GM19467 (cell line): ENCODE measurements around the gene SLC25A21.

ENCODE experiments used
- ATAC-seq: cut with Tn5 transposase; IDR thresholded peaks from one replicate; pipeline ENCODE4 v1.9.1; 2021; ENCODE audit warnings: mild to moderate bottlenecking, moderate library complexity; ENCODE audit not compliant: unreplicated experiment

Gene SLC25A21

DNA sequence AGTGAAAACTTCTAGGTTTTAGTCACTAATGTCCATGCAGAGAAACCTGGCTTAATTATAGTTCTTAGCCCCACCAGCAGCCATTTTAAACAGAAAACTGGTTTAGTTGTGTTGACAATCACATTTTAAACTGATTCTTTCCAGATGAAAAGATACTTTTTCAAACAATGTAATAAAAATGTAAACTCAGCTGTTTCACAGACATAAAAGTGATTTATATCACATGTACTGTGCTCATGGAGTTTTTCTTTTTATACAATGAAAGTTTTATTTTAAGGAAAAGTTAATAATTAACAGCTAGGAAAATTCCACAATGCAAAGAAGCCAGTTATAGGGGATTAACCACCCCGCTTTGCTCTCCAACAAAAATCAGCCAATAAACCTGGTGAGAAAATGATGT lies 381.0 kb downstream of the SLC25A21 start:
- no peak for ATAC-seq

DNA sequence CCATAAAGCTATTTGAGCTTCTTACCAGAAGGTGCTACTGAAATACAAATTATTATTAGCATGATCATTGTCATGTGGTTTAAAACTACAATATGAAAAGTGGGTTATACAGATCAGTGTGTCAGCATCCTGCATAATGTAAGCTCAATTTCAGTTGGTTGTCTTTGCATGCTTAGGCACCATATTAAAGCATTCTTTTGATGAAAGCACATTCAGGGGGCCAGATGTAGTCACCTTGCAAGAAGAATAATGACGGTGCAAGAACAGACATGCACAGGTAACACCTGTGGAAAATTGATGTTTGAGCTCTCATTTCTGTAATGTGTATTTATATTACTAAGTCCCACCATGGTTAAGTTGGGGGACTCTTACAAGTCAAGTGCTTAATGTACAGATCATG lies 386.9 kb downstream of the SLC25A21 start:
- ATAC-seq, result no peak

DNA sequence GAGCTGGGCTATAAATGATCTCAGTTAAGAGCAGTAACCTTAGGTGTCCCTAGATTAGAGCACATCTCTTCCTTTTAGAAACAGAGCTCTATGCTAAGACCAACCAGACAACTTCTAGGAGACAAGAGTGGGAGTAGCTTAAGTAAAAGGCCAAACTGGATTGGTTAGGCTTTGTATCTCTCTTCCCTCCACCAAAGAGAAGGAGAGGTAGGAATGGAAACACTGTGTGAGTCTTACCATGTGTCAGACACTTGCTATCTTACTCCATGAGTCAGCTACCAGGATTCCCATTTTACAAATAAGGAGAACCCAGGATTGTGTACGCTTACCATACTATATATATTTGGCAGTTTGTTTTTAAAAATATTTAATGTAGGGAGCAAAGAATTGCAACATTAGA lies 387.9 kb downstream of the SLC25A21 start:
- ATAC-seq, result no peak

DNA sequence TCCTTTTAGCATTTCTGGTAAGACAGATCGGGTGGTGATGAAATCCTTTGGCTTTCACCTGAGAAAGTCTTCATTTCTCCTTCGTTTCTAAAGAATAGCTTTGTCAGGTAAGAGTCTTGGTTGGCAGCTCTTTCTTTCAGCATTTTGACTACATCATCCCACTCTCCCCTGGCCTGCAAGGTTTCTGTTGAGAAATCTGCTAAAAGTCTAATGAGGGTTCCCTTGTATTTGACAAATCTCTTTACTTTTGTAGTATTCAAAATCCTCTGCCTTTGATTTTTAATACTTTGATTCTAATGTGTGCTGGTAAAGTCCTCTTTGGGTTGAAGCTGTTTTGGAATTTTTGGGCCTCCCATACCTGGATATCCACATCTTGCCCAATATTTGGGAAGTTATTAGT lies 390.5 kb downstream of the SLC25A21 start:
- no peak for ATAC-seq

DNA sequence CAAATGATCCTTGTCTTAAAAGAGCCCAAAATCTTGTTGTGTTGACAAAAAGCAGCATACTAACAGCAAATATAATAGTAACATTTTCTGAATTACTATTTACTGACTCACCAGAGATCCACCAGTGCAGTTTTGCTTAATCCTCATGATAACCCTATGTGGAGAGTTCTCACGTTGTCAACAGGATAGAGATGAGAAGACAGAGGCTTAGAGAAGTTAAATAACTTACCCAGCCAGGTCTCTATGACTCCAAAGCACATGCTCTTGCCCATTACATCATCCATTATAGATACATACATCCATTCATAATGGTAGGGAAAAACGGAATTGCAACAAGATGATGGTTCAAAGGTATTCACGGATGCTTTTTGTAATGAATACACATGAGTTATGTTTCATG lies 398.8 kb downstream of the SLC25A21 start:
- no peak for ATAC-seq

DNA sequence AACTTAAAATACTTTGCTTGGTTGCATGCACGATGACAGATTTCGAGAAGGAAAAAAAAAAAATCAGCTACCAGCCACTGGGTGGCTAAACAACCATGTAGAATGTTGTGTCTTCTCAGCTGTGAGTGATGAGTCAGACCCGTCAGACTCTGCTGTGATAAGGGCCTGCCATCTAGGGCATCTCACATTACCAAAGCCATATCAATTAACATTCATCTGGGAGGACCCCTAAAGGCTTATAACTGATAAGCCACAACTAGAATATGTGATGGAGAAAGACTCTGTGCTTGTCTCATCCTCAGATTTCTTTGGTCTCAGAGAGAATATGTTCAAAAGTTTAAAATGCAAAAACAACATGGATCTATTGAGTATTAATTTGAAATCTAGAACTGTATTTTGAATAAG lies 399.3 kb downstream of the SLC25A21 start:
- ATAC-seq, result no peak

DNA sequence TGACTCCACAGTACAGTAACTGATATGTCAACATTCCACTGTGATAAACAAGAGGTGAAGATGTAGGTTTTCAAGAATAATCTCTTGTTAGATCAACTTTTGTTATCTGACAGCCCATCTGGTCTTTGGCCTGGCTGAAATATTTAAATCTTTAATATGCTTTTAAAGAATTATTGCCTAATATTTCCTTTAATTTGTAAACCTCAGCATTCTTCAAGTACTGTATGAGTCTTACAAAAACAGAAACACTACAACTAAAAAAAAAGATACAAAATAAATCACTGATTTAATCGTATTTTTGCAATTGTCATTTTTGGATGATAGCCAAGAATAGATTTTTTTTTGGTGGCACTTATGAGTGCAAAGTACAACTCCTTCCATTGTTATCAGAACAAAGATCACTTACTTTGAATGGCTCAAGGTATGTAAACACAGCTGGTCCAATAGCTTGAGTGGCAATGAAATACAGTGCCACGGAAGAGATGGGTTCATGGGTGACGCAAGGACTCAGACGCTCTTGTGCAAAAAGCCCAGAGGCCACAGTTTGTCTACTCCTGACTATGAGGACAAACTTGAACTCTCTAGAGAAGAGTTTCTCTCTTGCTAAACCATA lies 401.3 kb downstream of the SLC25A21 start:
- ATAC-seq, result no peak

DNA sequence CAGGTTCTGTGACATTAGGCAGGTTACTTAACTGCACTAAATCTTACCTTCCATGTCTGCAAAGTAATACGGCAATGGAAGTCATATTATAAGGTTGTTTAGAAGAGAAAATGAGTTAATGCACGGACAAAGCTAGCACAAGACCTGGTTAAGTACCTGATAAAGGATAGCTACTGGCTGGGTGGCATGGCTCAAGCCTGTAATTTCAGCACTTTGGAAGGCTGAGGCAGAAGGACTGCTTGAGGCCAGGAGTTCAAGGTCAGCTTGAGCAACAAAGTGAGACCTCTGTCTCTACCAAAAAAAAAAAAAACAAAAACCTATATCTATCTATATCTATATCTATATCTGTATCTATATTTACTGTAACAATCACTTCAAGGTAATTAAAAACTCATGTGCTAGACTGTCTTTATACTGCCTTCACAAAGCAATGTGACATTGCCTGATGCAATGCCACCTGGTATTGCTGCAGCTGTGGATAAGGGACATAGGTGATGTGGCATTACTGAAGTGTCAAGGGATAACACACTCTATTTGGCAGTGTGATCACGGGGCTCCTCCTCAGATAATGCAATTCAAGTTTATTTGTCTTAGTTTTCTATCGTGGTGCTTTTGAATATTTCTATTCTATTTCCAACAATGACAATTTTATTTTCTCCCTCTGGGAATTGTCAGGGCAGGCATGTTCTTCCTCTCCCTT lies 403.6 kb downstream of the SLC25A21 start:
- ATAC-seq, result no peak

DNA sequence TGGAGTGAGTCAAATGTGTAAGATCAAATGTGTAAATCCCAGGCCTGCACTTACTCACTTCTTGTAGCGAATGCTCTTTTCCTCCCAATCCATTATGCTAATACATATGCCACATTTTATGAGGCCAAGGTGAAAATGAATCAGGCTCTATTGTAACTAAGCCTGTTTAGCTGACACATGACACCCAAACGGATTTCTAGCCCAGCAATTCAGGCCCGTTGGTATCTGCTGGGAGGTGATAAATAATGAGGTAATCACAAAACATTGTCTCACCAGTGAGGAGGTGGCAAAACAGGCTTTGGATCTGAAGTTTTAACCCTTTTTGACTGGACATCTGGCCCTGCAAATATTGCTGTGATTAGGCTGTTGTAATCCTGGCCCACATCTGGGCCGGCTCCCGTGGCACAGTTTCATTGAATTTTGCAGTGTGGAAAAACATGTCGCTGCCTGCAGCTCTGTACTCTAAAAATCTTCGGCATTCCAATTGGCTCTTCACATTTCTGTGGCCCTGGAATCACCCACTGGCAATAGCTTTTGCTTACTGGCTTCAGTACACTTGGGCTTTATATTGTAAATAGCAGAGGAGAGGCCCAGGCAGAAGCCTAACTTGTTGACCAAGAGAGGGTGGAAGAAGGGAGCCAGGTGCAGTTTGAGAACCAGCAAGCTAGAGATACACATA lies 404.7 kb downstream of the SLC25A21 start:
- no peak for ATAC-seq

DNA sequence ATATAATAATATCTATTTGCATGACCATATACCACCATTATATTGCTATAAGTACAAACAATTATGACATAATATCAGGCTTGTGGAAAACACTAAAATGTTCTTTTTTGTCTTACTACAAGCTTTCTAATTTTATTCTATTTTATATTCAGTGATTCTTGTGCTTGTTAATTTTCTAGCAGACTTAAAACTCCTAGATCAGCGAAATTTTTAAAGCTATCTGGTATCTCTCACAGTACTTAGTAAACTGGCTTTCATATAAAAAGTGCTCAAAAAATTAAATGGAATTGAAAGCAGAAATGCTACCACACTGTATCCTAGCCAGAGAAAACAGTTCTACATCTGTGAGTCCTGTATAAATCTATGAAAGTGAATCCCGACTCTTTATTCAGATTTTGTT lies 405.4 kb downstream of the SLC25A21 start:
- ATAC-seq, result no peak

DNA sequence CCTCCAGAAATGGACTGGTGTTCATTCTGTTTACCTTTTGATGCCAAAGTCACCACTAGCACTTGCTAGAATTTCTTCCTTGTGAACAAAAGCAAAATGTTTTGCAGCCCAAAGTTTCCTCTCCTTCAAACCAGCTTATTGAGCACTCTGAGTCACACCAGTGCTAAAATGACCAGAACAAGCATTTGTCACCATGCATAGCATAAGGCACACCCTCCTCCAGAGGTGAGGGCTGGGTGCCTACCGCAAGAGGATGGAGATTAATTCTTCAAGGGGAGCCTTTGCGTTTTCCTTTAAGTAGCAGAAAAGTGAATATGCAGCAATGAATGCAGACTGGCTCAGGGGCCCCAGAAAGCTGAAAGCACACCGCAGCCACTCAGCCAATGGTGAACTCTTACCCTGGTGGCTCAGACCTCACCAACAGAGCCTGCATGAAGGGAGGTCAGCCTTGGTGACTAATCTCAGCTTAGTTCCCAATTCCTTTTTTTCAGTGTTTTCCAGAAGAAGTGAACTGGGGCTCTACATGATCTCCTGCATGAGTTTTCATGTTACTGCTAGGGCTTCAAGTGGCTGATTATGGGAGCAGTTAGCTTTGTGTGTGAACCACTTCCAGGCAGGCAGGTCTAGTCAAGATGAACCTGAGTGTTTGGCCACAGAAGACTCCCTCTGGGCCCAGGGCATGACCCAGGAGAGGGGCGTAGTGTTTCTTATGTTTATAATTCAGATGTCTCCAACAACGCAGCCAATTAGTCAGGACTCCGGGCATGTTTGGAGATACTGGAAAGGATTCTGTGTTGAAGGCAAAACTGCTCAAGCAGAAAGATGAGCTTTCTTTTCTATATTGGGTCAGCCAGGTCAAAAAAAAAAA lies 414.4 kb downstream of the SLC25A21 start:
- no peak for ATAC-seq

DNA sequence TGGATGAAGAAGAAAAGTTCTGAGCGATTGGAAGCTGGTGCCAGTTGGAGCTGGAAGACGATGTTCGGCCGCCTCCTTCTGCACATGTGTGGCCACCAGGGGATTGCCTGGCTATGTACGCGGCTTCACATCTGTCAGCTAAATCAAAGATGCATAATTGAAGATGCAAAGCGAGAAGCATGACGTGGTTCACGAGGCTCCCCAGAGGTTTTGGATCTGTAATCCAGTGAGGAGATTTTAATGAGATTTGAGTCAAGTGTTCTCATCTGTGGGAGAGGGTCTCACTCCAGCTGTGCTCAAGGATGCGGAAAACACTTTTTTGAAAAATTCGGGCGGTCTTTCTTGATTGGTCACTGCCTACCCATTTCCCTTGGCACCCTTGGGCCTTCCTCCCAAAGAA lies 416.2 kb downstream of the SLC25A21 start:
- no peak for ATAC-seq

DNA sequence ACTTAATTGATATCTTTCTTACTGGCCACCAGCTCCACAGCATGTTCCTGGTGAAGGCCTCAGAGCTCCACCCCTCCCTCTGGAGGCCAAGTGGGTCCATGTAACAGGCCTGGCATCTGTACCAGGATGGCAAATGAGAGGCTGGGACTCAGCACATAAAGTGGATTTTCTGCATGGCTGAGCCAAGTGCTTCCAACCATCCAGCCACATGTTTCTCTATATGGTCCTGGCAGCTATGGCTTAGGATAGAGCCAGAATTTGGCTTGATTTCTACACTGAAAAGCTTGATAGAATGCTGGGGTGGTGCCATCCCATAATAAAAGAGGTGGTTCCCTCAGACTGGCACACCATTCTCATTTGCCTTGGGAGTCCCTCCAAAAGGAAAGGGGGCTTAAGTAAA lies 416.6 kb downstream of the SLC25A21 start:
- ATAC-seq, result no peak

DNA sequence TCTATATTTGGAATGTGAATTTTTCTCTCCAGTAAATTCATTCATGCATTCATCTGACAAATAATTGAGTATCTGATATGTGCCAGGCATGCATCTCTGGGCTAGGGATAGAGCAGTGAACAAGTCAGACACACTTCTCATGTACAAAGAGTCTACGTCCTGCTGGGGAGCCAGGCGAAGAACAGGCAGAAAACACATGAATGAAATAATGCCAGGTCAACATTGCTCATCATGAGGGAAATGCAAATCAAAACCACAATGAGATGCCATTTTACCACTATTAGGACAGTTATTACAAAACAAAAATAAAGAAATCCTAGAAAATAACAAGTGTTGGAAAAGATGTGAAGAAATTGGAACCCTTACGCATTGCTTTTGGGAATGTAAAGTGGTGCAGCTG lies 420.5 kb downstream of the SLC25A21 start:
- ATAC-seq, result no peak

DNA sequence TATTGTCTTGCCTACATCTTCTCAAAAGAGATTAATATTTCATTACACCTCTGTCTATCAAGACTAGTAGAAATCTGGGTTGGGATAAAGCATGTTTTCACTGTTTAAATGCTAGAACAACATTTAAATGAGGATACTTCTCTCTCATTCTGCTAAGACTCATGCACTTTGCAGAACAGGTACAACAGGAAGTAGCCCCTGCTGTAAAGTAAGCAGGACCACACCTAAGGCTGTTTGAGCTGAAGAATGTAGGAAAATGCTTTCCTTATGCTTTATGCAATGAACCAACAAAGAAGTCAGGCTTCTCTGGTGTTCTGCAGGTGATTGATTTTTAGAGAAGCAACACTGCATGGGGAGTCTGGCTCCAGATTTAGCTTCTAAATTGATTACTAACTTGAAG lies 421.3 kb downstream of the SLC25A21 start:
- no peak for ATAC-seq

DNA sequence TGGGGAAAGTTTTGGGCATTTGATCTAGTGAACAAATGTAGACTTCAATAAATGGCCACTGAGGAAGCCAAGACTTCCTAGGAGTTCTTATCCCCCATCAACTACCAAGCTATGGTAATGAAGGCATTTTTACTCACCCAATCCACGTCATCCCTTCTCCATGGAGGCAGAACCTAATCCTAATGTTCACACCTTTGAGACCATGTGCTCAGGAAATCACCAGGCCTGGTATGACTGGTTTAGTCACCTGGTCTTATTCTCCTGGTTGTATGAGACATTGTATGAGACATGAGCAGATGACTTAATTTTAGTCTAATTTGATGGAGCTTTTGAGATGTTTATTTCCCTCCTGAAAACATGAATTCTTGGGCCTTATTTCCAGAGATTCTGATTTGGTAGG lies 422.2 kb downstream of the SLC25A21 start:
- no peak for ATAC-seq

DNA sequence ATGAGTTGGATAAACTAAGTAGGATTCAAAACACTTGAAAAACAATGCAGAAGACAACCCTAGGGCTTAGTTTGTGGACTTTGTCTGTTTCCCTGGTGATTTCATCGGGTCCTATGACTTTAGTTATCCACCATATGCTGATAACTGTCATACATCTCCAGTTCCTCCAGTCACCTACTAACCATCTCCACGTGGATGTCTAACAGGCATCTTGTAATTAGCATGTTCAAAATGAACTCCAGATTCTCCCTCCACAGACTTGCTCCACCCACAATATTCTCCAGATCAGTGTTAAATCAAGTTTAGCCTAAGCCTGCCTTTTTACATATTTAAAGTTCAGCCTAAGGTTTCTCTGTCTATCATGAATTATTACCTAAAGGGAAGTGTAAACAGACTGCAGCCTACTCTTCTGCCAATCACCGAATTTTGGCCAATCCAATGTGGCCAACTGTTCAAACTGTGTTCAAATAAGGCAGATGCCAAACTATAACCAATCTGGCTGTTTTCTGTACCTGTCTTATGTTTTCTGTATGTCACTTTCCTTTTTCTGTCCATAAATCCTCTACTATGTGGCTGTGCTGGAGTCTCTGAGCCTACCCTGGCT lies 423.7 kb downstream of the SLC25A21 start:
- ATAC-seq, result no peak

DNA sequence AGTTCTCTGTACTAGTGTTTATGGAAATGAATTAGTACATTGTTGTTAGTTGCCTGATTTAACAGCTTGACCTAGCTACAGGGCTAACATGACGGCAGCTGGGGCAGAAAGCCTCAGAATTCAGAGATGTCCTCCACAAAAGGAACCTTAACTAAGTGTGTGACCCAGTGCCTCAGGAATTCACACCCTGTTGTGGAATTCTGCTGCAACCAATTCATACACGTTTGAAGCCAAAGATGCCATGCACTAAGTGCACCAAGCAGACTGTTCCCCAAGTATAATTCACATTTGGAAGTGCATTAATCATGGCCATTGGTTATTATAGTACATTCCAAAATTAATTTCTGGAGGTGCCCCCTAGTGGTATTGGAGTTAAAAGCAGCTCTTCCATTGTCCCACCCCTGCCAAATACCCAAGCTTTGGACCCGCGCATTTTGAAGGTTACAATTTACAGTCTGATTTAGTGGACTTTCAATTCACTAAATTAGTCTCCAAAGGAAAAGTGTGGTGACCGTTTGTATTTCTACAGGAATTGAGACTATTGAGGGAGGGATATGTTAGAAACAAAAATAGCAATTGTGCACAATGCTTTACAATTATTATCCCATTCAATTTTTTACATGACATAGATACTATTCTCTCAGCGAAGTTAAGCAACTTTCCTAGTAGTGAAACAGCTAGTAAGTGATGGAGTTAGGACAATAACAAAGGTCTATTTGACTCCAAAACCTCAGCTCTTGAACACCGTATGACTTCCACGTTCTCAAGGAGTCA lies 424.8 kb downstream of the SLC25A21 start:
- ATAC-seq, result no peak

DNA sequence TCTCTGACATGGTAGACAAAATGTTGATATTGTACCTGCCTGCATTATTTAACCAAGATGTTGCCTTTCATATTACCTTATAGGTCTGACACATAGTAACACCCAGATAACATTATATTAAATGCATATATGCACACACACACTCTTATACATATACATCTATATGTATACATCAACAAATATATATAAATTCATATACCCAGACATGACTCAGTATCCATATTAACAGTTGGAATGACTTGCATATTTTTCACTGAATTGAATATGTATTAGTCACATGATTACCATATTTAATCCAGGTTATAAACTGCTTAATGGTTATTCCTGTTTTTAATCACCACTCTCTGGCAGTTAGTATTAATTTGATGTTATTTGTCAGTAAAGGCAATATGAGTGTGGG lies 425.5 kb downstream of the SLC25A21 start:
- no peak for ATAC-seq

DNA sequence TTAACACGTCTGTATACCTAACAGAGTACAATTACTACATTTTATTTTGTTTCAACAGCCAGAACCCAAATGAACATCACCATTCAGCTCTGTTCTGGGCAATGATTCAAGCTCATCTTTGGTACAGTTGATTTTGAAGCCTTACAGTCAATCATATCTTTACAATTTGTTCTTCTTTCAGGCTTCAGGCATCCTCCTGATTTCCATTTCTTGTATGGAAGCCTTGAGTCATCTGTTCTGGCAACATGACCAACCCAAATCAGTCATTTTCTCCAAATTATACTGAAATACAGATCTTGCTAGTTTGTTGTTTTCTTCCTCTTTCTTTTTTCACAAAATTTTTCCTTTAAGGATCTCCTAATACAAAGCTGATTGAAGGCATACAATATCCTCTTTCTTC lies 430.5 kb downstream of the SLC25A21 start:
- no peak for ATAC-seq
